Measurements from ENCODE around the gene GATD1.

Gene GATD1

DNA sequence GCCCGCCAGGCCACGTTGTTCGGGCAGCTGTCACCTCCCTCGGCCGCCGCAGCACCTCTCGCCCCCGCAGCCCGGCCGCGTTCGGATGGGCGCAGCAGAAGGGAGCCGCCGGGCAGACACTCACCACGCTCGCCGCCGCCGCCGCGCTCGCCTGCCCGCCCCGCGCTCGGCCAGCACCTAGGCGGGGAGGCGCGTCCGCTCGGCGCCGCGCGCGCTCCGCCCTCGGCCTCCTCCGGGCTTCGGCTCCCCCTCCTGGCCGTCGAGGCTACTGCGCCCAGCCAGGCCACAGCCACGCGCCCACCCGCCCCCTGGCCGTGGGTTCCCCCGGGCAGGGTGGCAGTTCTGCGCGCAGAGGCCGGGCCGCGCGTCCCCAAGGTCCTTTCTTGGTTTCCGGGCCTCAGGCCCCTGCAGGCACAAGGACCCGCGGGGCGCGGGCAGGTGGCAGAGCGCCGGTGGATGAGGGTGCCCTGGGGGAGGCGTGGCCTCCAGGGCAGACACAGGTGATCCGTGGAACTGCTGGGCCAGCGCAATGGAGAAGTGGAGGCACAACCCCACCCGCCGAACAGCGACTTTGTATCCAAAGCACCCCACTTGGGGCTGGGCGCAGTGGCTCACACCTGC lies 20.9 kb upstream of the GATD1 start, which contains the start of gene SLC25A22:
Gene SLC25A22, minus strand, starts transcription at position 189 of the 621 bp plus-strand sequence. CDS start 3,275 bp downstream, outside the sequence.
- POLR2A ChIA-PET, result interaction anchor here (2.3 kb wide), 1 partner anchor 21 kb away, joined by 15 read pairs; the partner anchor contains the start of gene PNPLA2
- TF ChIP-seq ARNT (IDR thresholded peaks at IDR 0.05) (0 out of 2 replicates have a peak, but pooled peaks have one; percentile 13), ELF4 (IDR thresholded peaks at IDR 0.05) (no peak), CTBP1 (IDR thresholded peaks at IDR 0.05; ENCODE audit: borderline replicate concordance) (no peak), SUZ12 (IDR thresholded peaks at IDR 0.05) (no peak)
- TF ChIP-seq, protein P1, sequence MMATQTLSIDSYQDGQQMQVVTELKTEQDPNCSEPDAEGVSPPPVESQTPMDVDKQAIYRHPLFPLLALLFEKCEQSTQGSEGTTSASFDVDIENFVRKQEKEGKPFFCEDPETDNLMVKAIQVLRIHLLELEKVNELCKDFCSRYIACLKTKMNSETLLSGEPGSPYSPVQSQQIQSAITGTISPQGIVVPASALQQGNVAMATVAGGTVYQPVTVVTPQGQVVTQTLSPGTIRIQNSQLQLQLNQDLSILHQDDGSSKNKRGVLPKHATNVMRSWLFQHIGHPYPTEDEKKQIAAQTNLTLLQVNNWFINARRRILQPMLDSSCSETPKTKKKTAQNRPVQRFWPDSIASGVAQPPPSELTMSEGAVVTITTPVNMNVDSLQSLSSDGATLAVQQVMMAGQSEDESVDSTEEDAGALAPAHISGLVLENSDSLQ (IDR thresholded peaks at IDR 0.05), result no peak
- CTCF ChIA-PET, result no interaction called here
- peak; percentile 91 for DNase-seq (ENCODE audit: extremely low spot score)

DNA sequence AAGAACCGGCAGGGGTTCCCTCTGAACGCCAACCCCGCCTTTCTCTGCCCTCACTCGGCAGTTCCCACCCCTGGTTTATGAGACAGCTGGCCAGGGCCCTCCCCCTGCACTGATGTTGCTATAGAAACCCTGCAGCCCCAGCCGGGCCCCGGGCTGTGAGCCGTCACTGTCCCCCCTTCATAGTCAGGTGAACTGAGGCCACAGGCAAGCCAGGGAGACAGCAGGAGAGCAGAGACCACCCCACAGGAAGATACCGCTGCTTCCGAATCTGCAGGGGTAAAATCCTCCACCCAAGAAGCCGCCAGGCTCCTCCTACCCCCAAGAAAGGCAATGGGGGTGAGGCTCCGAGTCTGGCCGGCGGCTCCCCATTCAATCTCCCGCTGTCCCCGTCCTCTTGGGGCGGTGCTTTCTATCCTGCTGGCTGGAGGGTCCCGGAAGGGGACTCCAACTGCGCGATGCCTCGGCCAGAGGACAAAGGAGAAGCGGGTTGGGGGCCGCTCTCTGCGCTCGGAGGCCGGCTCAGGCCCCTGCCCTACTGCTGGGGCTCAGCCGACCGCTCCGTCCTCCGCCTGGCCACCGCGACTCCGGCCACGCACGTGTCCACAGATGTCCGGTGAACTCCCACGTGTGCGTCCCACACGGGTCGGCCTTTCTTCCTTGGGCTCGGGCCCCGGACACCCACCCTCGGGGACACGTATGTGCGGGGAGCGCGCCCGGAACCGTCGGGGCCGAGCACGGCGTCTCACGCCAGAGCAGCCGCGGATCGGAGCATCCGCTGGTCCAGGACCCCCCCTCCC lies 20.2 kb upstream of the GATD1 start:
- ChIA-PET POLR2A (interaction anchor here (1.7 to 2.4 kb wide), 5 partner anchors 11 to 22 kb away, joined by 5 to 20 read pairs (median 12); partner anchors contain the start of genes GATD1, PNPLA2 and RPLP2), CTCF (no interaction called here)
- peak; percentile 71 for DNase-seq (ENCODE audit: extremely low spot score)
- TF ChIP-seq ELF4 (IDR thresholded peaks at IDR 0.05), result no peak
- TF ChIP-seq ZNF384 (IDR thresholded peaks at IDR 0.05), result no peak
- TF ChIP-seq FOXK2 (IDR thresholded peaks at IDR 0.05), result no peak
- TF ChIP-seq, protein P1 (IDR thresholded peaks at IDR 0.05), result no peak
- no peak for TF ChIP-seq SUZ12 (IDR thresholded peaks at IDR 0.05)
- TF ChIP-seq SP1 (IDR thresholded peaks at IDR 0.05), result no peak
- no peak for TF ChIP-seq TARDBP (IDR thresholded peaks at IDR 0.05)
- no peak for TF ChIP-seq NFRKB (IDR thresholded peaks at IDR 0.05)
- TF ChIP-seq BHLHE40 (IDR thresholded peaks at IDR 0.05; ENCODE audit: borderline replicate concordance), result no peak
- TF ChIP-seq FOXA1 (IDR thresholded peaks at IDR 0.05), result no peak
- TF ChIP-seq HDGF (IDR thresholded peaks at IDR 0.05; ENCODE audit: borderline replicate concordance), result no peak
- no peak for TF ChIP-seq ARNT (IDR thresholded peaks at IDR 0.05)

DNA sequence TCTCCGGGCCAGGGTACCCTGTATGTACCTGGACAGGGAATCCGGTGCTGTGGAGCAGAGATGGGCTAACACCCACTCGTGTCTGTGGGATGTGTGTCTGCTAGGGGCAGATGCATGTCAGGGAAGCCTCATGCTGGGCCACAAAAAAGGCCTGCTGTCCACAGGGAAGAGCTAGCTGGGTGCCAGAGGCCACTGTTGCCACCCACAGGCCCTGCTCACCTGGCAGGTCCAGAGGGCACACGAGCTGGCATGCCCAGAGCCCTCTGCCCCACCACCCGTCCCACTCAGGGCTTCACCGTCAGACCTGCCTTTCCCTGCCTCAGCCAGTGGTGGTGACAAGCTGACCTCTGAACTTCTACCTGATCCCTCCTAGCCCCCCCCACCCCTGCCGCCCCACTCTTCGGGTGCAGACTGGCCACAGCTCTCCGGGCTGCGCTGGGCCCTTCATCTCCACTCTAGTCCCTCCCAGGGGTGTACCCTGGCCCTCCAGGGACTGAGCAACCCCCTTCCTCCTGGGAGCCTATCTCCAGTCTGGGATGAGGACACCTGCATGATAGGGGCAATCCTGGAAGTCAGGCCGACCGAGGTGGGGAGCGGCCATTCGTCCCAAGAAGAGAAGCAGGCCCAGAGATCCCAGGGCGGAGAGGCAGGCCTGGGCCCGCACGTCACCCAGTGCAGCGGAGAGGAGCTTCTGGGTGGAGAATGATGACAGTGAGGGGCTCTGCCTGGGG lies 19.4 kb upstream of the GATD1 start:
- peak; percentile 30 for DNase-seq (ENCODE audit: extremely low spot score)
- POLR2A ChIA-PET, result interaction anchor here (1.7 to 2.4 kb wide), 6 partner anchors 8 to 22 kb away, joined by 5 to 20 read pairs (median 11); partner anchors contain the start of genes GATD1, PIDD1, PNPLA2 and RPLP2
- CTCF ChIA-PET, result interaction anchor here (0.6 kb wide), 1 partner anchor 40 kb away, joined by 3 read pairs; no protein-coding TSS in a partner anchor
- TF ChIP-seq ZNF384 (IDR thresholded peaks at IDR 0.05) (no peak), SUZ12 (IDR thresholded peaks at IDR 0.05) (no peak), NFRKB (IDR thresholded peaks at IDR 0.05) (no peak), BHLHE40 (IDR thresholded peaks at IDR 0.05; ENCODE audit: borderline replicate concordance) (no peak), HDGF (IDR thresholded peaks at IDR 0.05; ENCODE audit: borderline replicate concordance) (no peak), LEF1 (IDR thresholded peaks at IDR 0.05; ENCODE audit: borderline replicate concordance) (no peak), FOXM1 (IDR thresholded peaks at IDR 0.05; ENCODE audit: borderline replicate concordance) (no peak), ELF4 (IDR thresholded peaks at IDR 0.05) (no peak), FOXK2 (IDR thresholded peaks at IDR 0.05) (no peak), L3MBTL2 (conservative IDR thresholded peaks at IDR 0.05) (no peak), FOXA1 (IDR thresholded peaks at IDR 0.05) (no peak), ARNT (IDR thresholded peaks at IDR 0.05) (no peak)
- TF ChIP-seq, protein P1 (IDR thresholded peaks at IDR 0.05), result no peak

DNA sequence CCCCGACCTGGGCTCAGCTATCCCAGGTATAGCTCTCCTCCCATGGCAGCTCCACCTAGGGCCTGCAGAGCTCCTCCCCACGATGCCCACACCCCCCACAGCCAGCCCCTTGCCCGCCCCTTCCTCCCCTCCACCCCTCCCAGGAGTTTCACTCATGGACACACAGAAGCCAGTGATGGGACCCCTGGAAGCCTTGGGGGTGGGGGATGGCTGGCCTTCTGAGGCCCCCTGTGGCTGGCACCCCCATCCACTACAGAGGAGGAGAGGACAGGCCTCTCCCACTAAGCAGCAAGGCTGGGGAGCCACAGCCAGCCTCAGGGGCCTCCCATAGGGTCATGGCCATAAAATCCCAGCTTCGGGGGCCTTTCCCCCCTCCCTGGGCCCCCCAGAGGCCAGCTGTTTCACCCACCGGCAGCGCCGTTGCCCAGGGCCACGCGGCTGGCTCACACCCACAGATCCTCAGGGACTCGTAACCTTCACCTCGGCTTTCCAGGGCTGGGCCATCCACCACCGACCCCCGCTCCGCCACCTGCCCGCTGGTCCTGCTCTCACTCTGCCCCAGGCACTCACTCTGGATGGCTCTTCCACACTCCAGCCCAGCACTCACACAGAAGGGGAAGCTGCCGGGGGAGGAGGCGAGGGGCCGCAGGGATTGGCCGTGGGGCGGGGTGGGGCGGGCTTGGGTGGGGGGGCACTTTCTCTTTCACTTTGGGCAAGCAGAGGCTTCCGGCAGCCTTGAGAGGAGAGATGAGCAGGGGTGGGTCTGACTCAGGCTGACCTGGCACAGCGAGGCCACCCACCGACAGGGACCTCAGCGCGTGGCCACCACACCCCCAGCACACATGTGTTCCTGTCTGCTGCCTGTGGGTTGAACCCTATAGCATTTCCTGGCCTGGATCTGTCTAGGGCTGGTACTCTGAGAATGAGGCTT lies 18.6 kb upstream of the GATD1 start:
- DNase-seq (ENCODE audit: extremely low spot score), result no peak
- CTCF ChIA-PET, result interaction anchor here (0.6 to 0.7 kb wide), 2 partner anchors 13 to 41 kb away, joined by 3 to 4 read pairs; no protein-coding TSS in a partner anchor
- POLR2A ChIA-PET, result interaction anchor here (1.7 to 2.4 kb wide), 6 partner anchors 9 to 23 kb away, joined by 5 to 20 read pairs (median 11); partner anchors contain the start of genes GATD1, PIDD1, PNPLA2 and RPLP2

More for the DNA sequence above, 18.6 kb upstream of the GATD1 start:
- no peak for TF ChIP-seq CTBP1 (IDR thresholded peaks at IDR 0.05; ENCODE audit: borderline replicate concordance)
- no peak for TF ChIP-seq SP1 (IDR thresholded peaks at IDR 0.05)
- no peak for TF ChIP-seq NFRKB (IDR thresholded peaks at IDR 0.05)
- no peak for TF ChIP-seq ELF4 (IDR thresholded peaks at IDR 0.05)
- no peak for TF ChIP-seq FOXA1 (IDR thresholded peaks at IDR 0.05)
- no peak for TF ChIP-seq FOXM1 (IDR thresholded peaks at IDR 0.05; ENCODE audit: borderline replicate concordance)
- no peak for TF ChIP-seq SUZ12 (IDR thresholded peaks at IDR 0.05)
- TF ChIP-seq HDGF (IDR thresholded peaks at IDR 0.05; ENCODE audit: borderline replicate concordance), result no peak
- no peak for TF ChIP-seq ZNF384 (IDR thresholded peaks at IDR 0.05)
- TF ChIP-seq, protein P1 (IDR thresholded peaks at IDR 0.05), result no peak
- TF ChIP-seq L3MBTL2 (conservative IDR thresholded peaks at IDR 0.05), result no peak
- no peak for TF ChIP-seq FOXK2 (IDR thresholded peaks at IDR 0.05)
- TF ChIP-seq BHLHE40 (IDR thresholded peaks at IDR 0.05; ENCODE audit: borderline replicate concordance), result no peak
- TF ChIP-seq ARNT (IDR thresholded peaks at IDR 0.05), result no peak
- no peak for TF ChIP-seq LEF1 (IDR thresholded peaks at IDR 0.05; ENCODE audit: borderline replicate concordance)
- no peak for TF ChIP-seq TARDBP (IDR thresholded peaks at IDR 0.05)
